PC-3 (cell line): ENCODE measurements around the gene H6PD.

Experiments used
- CTCF ChIP-seq: fragments of 300-600 bp; sonication (generic); conservative IDR thresholded peaks from 2 replicates; pipeline ENCODE4 v1.5.1; 2017; ENCODE audit warnings: antibody characterized with exemption, low read depth, mild to moderate bottlenecking, low read length
- EZH2 ChIP-seq: fragments of 300-600 bp; sonication (generic); IDR thresholded peaks from one replicate; pipeline ENCODE4 v1.6.1; 2017; ENCODE audit warnings: antibody characterized with exemption, mild to moderate bottlenecking, low read length; ENCODE audit not compliant: unreplicated experiment
- EZH2phosphoT487 ChIP-seq: fragments of 300-600 bp; sonication (generic); IDR thresholded peaks from 2 replicates; pipeline ENCODE4 v1.6.1; 2018; ENCODE audit warnings: mild to moderate bottlenecking, antibody characterized with exemption, low read length, borderline replicate concordance

- no peak for TF ChIP-seq CTCF
- TF ChIP-seq EZH2, result no peak
- TF ChIP-seq EZH2phosphoT487, result no peak
Measured at GRCh38 chr1:9245661-9246060, 11.1 kb downstream of the H6PD start.
